Renal cortical epithelial cell (primary cell): Measurements from ENCODE around the gene FEM1A. TPM values are rescaled to one million over a fixed set of nuclear protein-coding genes. Genes with fewer than 3 reads are reported as not detected.
"Not testable (repeated sequence)": the region's sequence is repeated elsewhere in the genome, so short reads cannot be mapped to it uniquely, and the experiment has no call there.

Source experiments
- DNase-seq: peaks from one replicate; pipeline ENCODE4 v3.0.0-alpha.2; 2011; ENCODE audit warnings: low read depth
- total RNA-seq: library from RNA; depleted of rRNA; stranded (reverse); fragments of >200 nt; gene quantifications from 2 replicates; pipeline ENCODE4 v1.2.3, GENCODE V29; 2014

FEM1A gene
- total RNA-seq, 1 donor from 2014 or later: 14.8 TPM

GRCh38 chr19:4774136-4774535 lies 17.4 kb upstream of the FEM1A start:
- DNase-seq: no peak

GRCh38 chr19:4775627-4776152 lies 15.8 kb upstream of the FEM1A start:
- DNase-seq: no peak

- no peak for DNase-seq
Measured at GRCh38 chr19:4776436-4777211, 14.9 kb upstream of the FEM1A start.

GRCh38 chr19:4778124-4778523 lies 13.4 kb upstream of the FEM1A start:
- not testable (repeated sequence) for DNase-seq

GRCh38 chr19:4780860-4781259 lies 10.7 kb upstream of the FEM1A start:
- no peak for DNase-seq

- no peak for DNase-seq
Measured at GRCh38 chr19:4781801-4782200, 9.7 kb upstream of the FEM1A start.

GRCh38 chr19:4786412-4787016 lies 5.0 kb upstream of the FEM1A start:
- DNase-seq: not testable (repeated sequence)

- DNase-seq: not testable (repeated sequence)
Measured at GRCh38 chr19:4792019-4792865, 708 bp downstream of the FEM1A start.

GRCh38 chr19:4792866-4793195 lies 1.3 kb downstream of the FEM1A start:
- not testable (repeated sequence) for DNase-seq

GRCh38 chr19:4793278-4793677 lies 1.7 kb downstream of the FEM1A start:
- not testable (repeated sequence) for DNase-seq

- no peak for DNase-seq
Measured at GRCh38 chr19:4794971-4795370, 3.4 kb downstream of the FEM1A start.

- no peak for DNase-seq
Measured at GRCh38 chr19:4795400-4795799, 3.9 kb downstream of the FEM1A start.

GRCh38 chr19:4800591-4801081 lies 9.1 kb downstream of the FEM1A start:
- no peak for DNase-seq

- no peak for DNase-seq
Measured at GRCh38 chr19:4801085-4801619, 9.6 kb downstream of the FEM1A start.

- no peak for DNase-seq
Measured at GRCh38 chr19:4802711-4803110, 11.2 kb downstream of the FEM1A start.

- no peak for DNase-seq
Measured at GRCh38 chr19:4803736-4804695, 12.5 kb downstream of the FEM1A start.

GRCh38 chr19:4805140-4805539 lies 13.6 kb downstream of the FEM1A start:
- DNase-seq: not testable (repeated sequence)

GRCh38 chr19:4806384-4806783 lies 14.8 kb downstream of the FEM1A start:
- DNase-seq: no peak

- DNase-seq: no peak
Measured at GRCh38 chr19:4807188-4807587, 15.7 kb downstream of the FEM1A start.

- peak; percentile 33 for DNase-seq
Measured at GRCh38 chr19:4811328-4812131, 20.0 kb downstream of the FEM1A start.
